Osteoblast (primary cell): ENCODE measurements around the gene ARFGAP3. TPM values are rescaled to one million over a fixed set of nuclear protein-coding genes. Genes with fewer than 3 reads are reported as not detected.

Experiments used
- DNase-seq: peaks from one replicate; pipeline ENCODE4 v3.0.0; 2011; ENCODE audit warnings: low spot score, mixed read lengths; ENCODE audit not compliant: insufficient read length; ENCODE audit errors: missing footprints
- H2AFZ ChIP-seq: 2 replicates; pipeline ENCODE4 v1.6.0; 2011; ENCODE audit warnings: mild to moderate bottlenecking, low read length
- H3K27ac ChIP-seq: 2 replicates; pipeline ENCODE4 v1.5.1; 2011; ENCODE audit warnings: mild to moderate bottlenecking, low read depth, low read length, moderate library complexity
- H3K27me3 ChIP-seq: 2 replicates; pipeline ENCODE4 v1.6.0; 2012; ENCODE audit warnings: mild to moderate bottlenecking, control low read depth, inconsistent platforms, low read length, moderate library complexity; ENCODE audit not compliant: insufficient read depth
- H3K36me3 ChIP-seq: 2 replicates; pipeline ENCODE4 v1.5.1; 2011; ENCODE audit warnings: mild to moderate bottlenecking, low read length, control low read depth, moderate library complexity; ENCODE audit not compliant: insufficient read depth
- H3K4me1 ChIP-seq: 2 replicates; pipeline ENCODE4 v1.5.1; 2011; ENCODE audit warnings: mild to moderate bottlenecking, low read length, control low read depth, moderate library complexity; ENCODE audit not compliant: insufficient read depth
- H3K4me2 ChIP-seq: 2 replicates; pipeline ENCODE4 v1.6.0; 2011; ENCODE audit warnings: mild to moderate bottlenecking, low read length; ENCODE audit not compliant: insufficient read depth
- H3K4me3 ChIP-seq: fragments of 200-600 bp; sonication (generic); 3 replicates; pipeline ENCODE4 v1.5.1; 2012; ENCODE audit warnings: mild to moderate bottlenecking, low read length, inconsistent platforms; ENCODE audit not compliant: insufficient read depth
- H3K79me2 ChIP-seq: 2 replicates; pipeline ENCODE4 v1.6.0; 2012; ENCODE audit warnings: mild to moderate bottlenecking, low read length, control low read depth, inconsistent platforms; ENCODE audit not compliant: insufficient read depth
- H3K9me3 ChIP-seq: 2 replicates; pipeline ENCODE4 v1.5.1; 2011; ENCODE audit warnings: low read depth, low read length, control low read depth
- H4K20me1 ChIP-seq: 2 replicates; pipeline ENCODE4 v1.6.0; 2012; ENCODE audit warnings: mild to moderate bottlenecking, low read length, control low read depth; ENCODE audit not compliant: insufficient read depth
- CTCF ChIP-seq: IDR thresholded peaks from 2 replicates; pipeline ENCODE4 v1.5.1; 2011; ENCODE audit warnings: mild to moderate bottlenecking, low read depth, low read length, moderate library complexity; ENCODE audit errors: extremely low read depth
- total RNA-seq: library from RNA; depleted of rRNA; stranded (reverse); fragments of >200 nt; gene quantifications from 2 replicates; pipeline ENCODE4 v1.2.3, GENCODE V29; 2012

ARFGAP3 gene
- total RNA-seq, 1 donor, result 90.5 TPM

DNA sequence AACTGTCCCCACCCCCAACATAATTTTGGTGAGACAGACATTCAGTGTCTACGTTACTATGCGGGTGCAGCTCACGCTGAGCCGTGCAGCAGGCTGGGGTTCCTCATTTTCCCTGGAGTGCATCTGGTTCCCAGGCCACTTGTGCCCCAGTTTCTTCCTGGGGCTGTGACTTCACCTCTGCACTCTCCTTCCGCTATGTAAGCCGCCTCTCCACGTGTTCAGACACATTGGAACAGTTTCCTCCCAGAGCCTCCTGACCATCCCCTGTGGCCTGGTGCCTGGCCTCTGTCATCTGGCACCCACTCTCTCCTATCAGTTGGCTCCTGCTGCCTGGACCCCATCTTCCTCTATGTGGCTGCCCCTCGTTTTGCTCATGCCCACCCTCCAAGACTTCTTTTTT is 90.2 kb downstream of the ARFGAP3 start:
- no peak overlapping the region for H3K4me2 ChIP-seq

DNA sequence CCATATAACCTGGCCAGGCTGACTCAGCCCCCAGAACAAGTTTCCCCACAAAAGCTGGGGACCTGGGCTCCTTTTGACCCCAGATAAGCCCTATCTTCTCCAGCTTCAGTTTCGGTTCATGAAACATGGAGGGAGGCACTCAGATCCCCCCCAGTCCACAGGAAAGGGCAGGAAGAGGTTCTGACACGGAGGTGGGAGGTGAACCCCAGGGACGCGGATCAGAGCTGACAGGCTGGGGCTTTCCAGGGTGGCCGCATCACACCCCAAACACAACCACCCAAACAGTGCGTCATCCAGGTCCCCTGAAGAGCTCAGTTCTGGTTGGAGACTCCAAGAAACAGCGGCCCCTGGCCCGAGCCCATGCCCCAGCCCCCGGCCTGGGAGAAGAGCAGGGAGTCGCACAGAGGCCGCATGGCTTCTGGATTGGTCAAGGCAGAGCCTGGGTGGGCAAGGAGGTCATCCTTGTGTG is 92.1 kb downstream of the ARFGAP3 start:
- Histone ChIP-seq H2AFZ (no peak overlapping the region), H4K20me1 (no peaks in the 10 kb centered on the region), H3K4me2 (no peak overlapping the region), H3K4me1 (peaks cover 5% of the 10 kb centered on the region), H3K9me3 (no peaks in the 10 kb centered on the region), H3K27ac (no peak overlapping the region), H3K27me3 (no peaks in the 10 kb centered on the region), H3K4me3 (no peak overlapping the region), H3K79me2 (no peaks in the 10 kb centered on the region), H3K36me3 (no peaks in the 10 kb centered on the region)
- no peak for TF ChIP-seq CTCF
- peak; percentile 86 for DNase-seq

More for the DNA sequence above, 90.2 kb downstream of the ARFGAP3 start:
- DNase-seq, result no peak
- no peaks in the 10 kb centered on the region for H3K27me3 ChIP-seq
- no peaks in the 10 kb centered on the region for H3K9me3 ChIP-seq
- no peak overlapping the region for H2AFZ ChIP-seq
- H4K20me1 ChIP-seq, result no peaks in the 10 kb centered on the region
- no peak for TF ChIP-seq CTCF
- H3K79me2 ChIP-seq, result no peaks in the 10 kb centered on the region
- no peaks in the 10 kb centered on the region for H3K36me3 ChIP-seq
- H3K4me1 ChIP-seq, result peaks cover 9% of the 10 kb centered on the region
- no peak overlapping the region for H3K4me3 ChIP-seq
- no peak overlapping the region for H3K27ac ChIP-seq

DNA sequence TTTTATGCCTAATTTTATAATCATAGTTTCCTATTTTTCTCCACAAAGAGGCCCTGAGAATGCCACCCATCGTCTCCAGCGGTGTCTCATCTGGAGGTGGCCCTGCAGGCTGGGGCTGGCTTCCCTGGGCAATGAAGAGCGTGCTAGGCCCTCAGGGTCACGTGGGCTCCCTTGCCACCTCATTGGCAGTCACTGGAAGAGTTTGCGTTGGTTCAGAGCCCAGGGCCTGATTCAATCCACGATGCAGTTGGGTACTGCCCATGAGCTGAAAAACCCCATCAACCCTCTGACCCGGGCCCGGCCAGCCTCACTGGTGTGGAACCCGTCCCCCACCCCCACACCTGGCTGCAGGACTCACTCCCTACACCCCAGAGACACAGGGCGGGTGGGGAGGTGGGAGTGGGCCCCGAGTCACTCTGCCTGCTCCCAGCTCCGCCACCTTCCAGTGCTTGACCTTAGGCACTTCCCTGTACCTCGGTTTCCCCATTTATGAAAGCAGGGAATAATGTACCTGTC is 93.0 kb downstream of the ARFGAP3 start:
- peak overlapping the region; percentile 23 for H3K27ac ChIP-seq
- H3K79me2 ChIP-seq, result no peaks in the 10 kb centered on the region
- no peaks in the 10 kb centered on the region for H3K27me3 ChIP-seq
- DNase-seq, result peak; percentile 90
- H3K9me3 ChIP-seq, result no peaks in the 10 kb centered on the region
- H4K20me1 ChIP-seq, result no peaks in the 10 kb centered on the region
- no peak overlapping the region for H3K4me2 ChIP-seq
- H3K36me3 ChIP-seq, result no peaks in the 10 kb centered on the region
- no peaks in the 10 kb centered on the region for H3K4me1 ChIP-seq
- no peak overlapping the region for H3K4me3 ChIP-seq
- TF ChIP-seq CTCF, result no peak
- no peak overlapping the region for H2AFZ ChIP-seq

GRCh38 chr22:42760806-42761565 is 96.1 kb downstream of the ARFGAP3 start:
- TF ChIP-seq CTCF, result no peak
- Histone ChIP-seq H3K4me3 (no peak overlapping the region), H3K27ac (no peak overlapping the region), H4K20me1 (no peaks in the 10 kb centered on the region), H2AFZ (no peak overlapping the region), H3K4me2 (no peak overlapping the region), H3K4me1 (peaks cover under 1% of the 10 kb centered on the region), H3K36me3 (no peaks in the 10 kb centered on the region), H3K79me2 (no peaks in the 10 kb centered on the region), H3K27me3 (no peaks in the 10 kb centered on the region), H3K9me3 (no peaks in the 10 kb centered on the region)
- DNase-seq, result peak; percentile 31
